K562 (cell line): ENCODE data around the gene SEC22A.

Experiments used
- MYBL2 ChIP-seq, 2 experiments: fragments of 450-650 bp in 1 of 2; sonication (generic) in 1 of 2; formaldehyde crosslinking in 1 of 2; IDR thresholded peaks; 2 replicates each; pipeline versions ENCODE4 v1.6.1 to v1.8.1; 2017 to 2022; ENCODE audit warnings: borderline replicate concordance in 1 of 2, inconsistent platforms in 1 of 2, low read depth in 1 of 2, mild to moderate bottlenecking in 1 of 2, missing genetic modification reagents in 1 of 2, moderate library complexity in 1 of 2
- SPI1 ChIP-seq: IDR thresholded peaks from 2 replicates; pipeline ENCODE4 v1.6.1; 2011; ENCODE audit warnings: low read depth, low read length, control low read depth, borderline replicate concordance
- TRIM24 ChIP-seq, 2 experiments: fragments of 450-650 bp; IDR thresholded peaks; 2 replicates each; pipeline ENCODE4 v1.6.1; 2016

DNA sequence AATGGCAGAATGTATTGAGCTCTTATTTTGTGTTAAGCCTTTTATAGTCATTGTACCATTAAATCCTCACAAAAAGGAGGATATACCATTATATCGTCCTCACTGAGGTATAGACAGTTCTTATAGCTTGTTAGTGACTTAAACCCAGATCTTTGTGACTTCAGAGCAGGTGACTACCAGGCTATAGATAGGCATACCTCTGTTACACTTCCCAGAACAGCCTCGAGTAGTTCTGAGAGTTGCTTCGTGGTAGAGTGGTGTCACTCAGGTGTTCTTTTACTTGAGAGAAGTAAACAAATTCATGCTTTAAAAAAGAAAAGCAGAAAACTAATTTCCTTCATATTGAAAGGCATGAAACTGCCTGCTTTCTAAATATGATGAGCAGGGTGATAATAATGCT lies 59.9 kb downstream of the SEC22A start:
- TF ChIP-seq SPI1 (no peak), TRIM24 (IDR thresholded peaks at IDR 0.05) (no peak), MYBL2 (IDR thresholded peaks at IDR 0.05; ENCODE audit: low read depth) (no peak), MYBL2 (CRISPR knock-in tag; IDR thresholded peaks at IDR 0.05; ENCODE audit: borderline replicate concordance) (no peak)
